ENCODE data around the gene C2CD2. TPM values are rescaled to one million over a fixed set of nuclear protein-coding genes. Genes with fewer than 3 reads are reported as not detected.

Gene C2CD2
- total and polyA plus RNA-seq, 2 donors (not counting 1 experiment from before 2014, with no cell fraction given), result 6.8 to 11.9 TPM

DNA sequence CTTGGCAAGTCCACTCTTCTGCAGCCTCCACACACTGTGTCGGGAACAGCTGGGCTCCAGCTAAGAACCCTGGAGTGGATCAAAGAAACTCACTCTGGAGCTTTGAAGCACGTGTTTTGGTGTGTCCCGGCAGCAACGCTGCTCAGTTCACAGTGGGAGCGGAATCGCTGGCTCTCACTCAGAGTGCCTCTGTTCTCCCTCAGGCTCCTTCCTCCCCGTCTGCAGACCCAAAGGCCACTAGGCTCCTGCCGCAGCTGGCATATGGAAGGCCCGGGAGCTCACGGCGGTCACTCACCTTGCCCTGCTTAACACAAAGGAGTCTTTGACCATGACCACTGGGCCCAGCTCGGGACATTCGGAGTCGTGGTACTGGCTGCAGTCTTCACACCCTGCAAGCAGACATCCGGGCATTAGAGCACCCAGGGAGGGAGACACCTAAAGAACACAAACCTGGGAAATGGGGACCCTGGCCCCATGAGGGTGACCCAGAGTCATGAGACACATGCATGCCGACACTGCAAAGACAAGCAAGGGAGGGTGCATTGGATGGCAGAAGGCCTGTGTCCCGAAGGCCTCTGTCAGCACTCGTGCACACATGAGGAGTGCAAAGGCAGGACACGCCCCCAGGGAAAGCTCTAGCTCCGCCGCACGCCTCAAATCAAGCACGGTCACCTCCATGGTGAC, 94.4 kb downstream of the C2CD2 start:
- Histone ChIP-seq H3K79me2 (ENCODE audit: control insufficient read depth, insufficient read depth, low read length) (peaks cover 30% of the 10 kb centered on the region), H3K4me2 (replicated peaks; ENCODE audit: low read depth, low read length, poor library complexity, severe bottlenecking) (no peak overlapping the region), H3K9ac (ENCODE audit: low read length) (no peak overlapping the region), H3K27ac (ENCODE audit: low read length in 2 of 2) (no peak overlapping the region), H3K27me3 (replicated peaks in 1 of 4; ENCODE audit: control extremely low read depth in 1 of 4, control insufficient read depth in 3 of 4, insufficient read depth in 4 of 4, low read length in 3 of 4) (no peaks in the 10 kb centered on the region), H3K4me1 (ENCODE audit: control insufficient read depth in 2 of 2, insufficient read depth in 2 of 2, low read length in 2 of 2) (peaks cover 8 to 24% of the 10 kb centered on the region in 2 donors), H4K20me1 (ENCODE audit: control insufficient read depth, insufficient read depth, low read length, poor library complexity, severe bottlenecking) (peaks cover 17% of the 10 kb centered on the region), H3K9me3 (ENCODE audit: control extremely low read depth in 1 of 3, control insufficient read depth in 2 of 3, insufficient read depth in 1 of 3, low read length in 2 of 3) (no peaks in the 10 kb centered on the region), H2AFZ (ENCODE audit: insufficient read depth, low read depth, low read length, poor library complexity, severe bottlenecking) (no peak overlapping the region), H3K4me3 (ENCODE audit: control extremely low read depth in 1 of 5, extremely low read depth in 1 of 5, insufficient read depth in 1 of 5, low read depth in 2 of 5, low read length in 4 of 5) (no peak overlapping the region), H3K36me3 (replicated peaks in 1 of 2; ENCODE audit: control extremely low read depth in 1 of 2, control insufficient read depth in 1 of 2, extremely low read depth in 1 of 2, insufficient read depth in 2 of 2, low read length in 1 of 2) (peaks cover 0 to 40% of the 10 kb centered on the region in 2 experiments)
- H3K4me3 Mint-ChIP-seq, result no peak overlapping the region
- ChIA-PET POLR2A (no interaction called here), CTCF (interaction anchor here (1.0 kb wide), 1 partner anchor 42 kb away, joined by 3 read pairs; no protein-coding TSS in a partner anchor)
- H3K27ac Mint-ChIP-seq, result no peak overlapping the region
- no peaks in the 10 kb centered on the region for H3K9me3 Mint-ChIP-seq (ENCODE audit: insufficient read depth)
- ATAC-seq (ENCODE audit: low read depth), result no peak
- 98% methylated on average over 22 of the region's 23 CpGs for WGBS (ENCODE audit: insufficient coverage)
- no peaks in the 10 kb centered on the region for H3K27me3 Mint-ChIP-seq
- TF ChIP-seq, protein P1, sequence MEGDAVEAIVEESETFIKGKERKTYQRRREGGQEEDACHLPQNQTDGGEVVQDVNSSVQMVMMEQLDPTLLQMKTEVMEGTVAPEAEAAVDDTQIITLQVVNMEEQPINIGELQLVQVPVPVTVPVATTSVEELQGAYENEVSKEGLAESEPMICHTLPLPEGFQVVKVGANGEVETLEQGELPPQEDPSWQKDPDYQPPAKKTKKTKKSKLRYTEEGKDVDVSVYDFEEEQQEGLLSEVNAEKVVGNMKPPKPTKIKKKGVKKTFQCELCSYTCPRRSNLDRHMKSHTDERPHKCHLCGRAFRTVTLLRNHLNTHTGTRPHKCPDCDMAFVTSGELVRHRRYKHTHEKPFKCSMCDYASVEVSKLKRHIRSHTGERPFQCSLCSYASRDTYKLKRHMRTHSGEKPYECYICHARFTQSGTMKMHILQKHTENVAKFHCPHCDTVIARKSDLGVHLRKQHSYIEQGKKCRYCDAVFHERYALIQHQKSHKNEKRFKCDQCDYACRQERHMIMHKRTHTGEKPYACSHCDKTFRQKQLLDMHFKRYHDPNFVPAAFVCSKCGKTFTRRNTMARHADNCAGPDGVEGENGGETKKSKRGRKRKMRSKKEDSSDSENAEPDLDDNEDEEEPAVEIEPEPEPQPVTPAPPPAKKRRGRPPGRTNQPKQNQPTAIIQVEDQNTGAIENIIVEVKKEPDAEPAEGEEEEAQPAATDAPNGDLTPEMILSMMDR (IDR thresholded peaks at IDR 0.05), result no peak
- no peak for TF ChIP-seq EZH2 (IDR thresholded peaks at IDR 0.05; ENCODE audit: borderline replicate concordance, insufficient read depth, low read depth, low read length, poor library complexity, severe bottlenecking)
- intact Hi-C loops (cut with micrococcal nuclease), result no loop called here
- no peak for DNase-seq
- peaks cover 26% of the 10 kb centered on the region for H3K4me1 Mint-ChIP-seq

DNA sequence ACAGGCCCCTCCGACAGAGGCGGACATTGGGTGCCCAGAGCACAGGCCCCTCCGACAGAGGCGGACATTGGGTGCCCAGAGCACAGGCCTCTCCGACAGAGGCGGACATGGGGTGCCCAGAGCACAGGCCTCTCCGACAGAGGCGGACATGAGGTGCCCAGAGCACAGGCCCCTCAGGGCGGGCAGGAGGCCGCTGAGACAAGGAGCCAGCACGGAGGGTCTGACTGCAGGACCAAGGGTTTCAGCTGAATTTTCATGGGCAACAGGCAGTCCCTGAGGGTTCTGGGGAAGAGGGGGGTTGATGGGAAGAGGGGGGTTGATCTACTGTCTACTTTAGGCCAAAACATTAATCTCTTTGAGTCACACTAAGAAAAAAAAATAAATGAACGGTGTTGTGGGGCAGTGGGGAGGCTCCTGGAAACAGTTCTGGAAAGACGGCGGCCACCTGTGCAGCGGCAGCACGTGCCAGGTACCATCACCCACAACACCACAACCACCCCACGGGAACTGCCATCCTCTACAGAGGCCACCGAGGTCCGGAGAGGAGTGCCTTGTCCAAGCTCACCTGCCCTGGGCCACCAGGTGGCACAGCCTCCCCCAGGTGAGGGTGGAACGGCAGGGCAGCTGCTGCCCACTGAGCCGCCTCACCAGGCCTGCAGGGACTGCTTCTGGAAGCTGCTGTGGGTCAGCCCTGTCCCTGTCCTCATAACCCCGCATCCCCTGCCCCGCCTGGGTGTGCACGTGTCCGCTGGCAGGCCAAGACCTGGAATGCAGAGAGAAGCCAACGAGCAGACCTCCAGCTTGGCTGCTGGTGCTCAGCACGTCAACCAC, 95.1 kb downstream of the C2CD2 start:
- no peak overlapping the region for H3K4me3 ChIP-seq (ENCODE audit: control extremely low read depth in 1 of 5, extremely low read depth in 1 of 5, insufficient read depth in 1 of 5, low read depth in 2 of 5, low read length in 4 of 5)
- ATAC-seq (ENCODE audit: low read depth) (no peak), DNase-seq (no peak)
- intact Hi-C loops (cut with micrococcal nuclease), result no loop called here
- POLR2A ChIA-PET, result no interaction called here
- H3K27me3 ChIP-seq (replicated peaks in 1 of 4; ENCODE audit: control extremely low read depth in 1 of 4, control insufficient read depth in 3 of 4, insufficient read depth in 4 of 4, low read length in 3 of 4), result no peaks in the 10 kb centered on the region
- H3K36me3 ChIP-seq (replicated peaks in 1 of 2; ENCODE audit: control extremely low read depth in 1 of 2, control insufficient read depth in 1 of 2, extremely low read depth in 1 of 2, insufficient read depth in 2 of 2, low read length in 1 of 2), result peaks cover 0 to 47% of the 10 kb centered on the region in 2 experiments
- H2AFZ ChIP-seq (ENCODE audit: insufficient read depth, low read depth, low read length, poor library complexity, severe bottlenecking), result no peak overlapping the region
- Mint-ChIP-seq H3K9me3 (ENCODE audit: insufficient read depth) (no peaks in the 10 kb centered on the region), H3K4me3 (no peak overlapping the region), H3K27ac (no peak overlapping the region), H3K4me1 (peaks cover 18% of the 10 kb centered on the region), H3K27me3 (no peaks in the 10 kb centered on the region)
- no peak overlapping the region for H3K27ac ChIP-seq (ENCODE audit: low read length in 2 of 2)
- CTCF ChIA-PET, result no interaction called here
- H3K9ac ChIP-seq (ENCODE audit: low read length), result no peak overlapping the region
- no peaks in the 10 kb centered on the region for H3K9me3 ChIP-seq (ENCODE audit: control extremely low read depth in 1 of 3, control insufficient read depth in 2 of 3, insufficient read depth in 1 of 3, low read length in 2 of 3)
- peaks cover 15% of the 10 kb centered on the region for H4K20me1 ChIP-seq (ENCODE audit: control insufficient read depth, insufficient read depth, low read length, poor library complexity, severe bottlenecking)
- 96% methylated on average over 25 of the region's 27 CpGs for WGBS (ENCODE audit: insufficient coverage)
- peaks cover 6 to 17% of the 10 kb centered on the region in 2 donors for H3K4me1 ChIP-seq (ENCODE audit: control insufficient read depth in 2 of 2, insufficient read depth in 2 of 2, low read length in 2 of 2)
- no peak overlapping the region for H3K4me2 ChIP-seq (replicated peaks; ENCODE audit: low read depth, low read length, poor library complexity, severe bottlenecking)
- no peak for TF ChIP-seq EZH2 (IDR thresholded peaks at IDR 0.05; ENCODE audit: borderline replicate concordance, insufficient read depth, low read depth, low read length, poor library complexity, severe bottlenecking)
- TF ChIP-seq, protein P1 (IDR thresholded peaks at IDR 0.05), result no peak
- H3K79me2 ChIP-seq (ENCODE audit: control insufficient read depth, insufficient read depth, low read length), result peaks cover 24% of the 10 kb centered on the region
